IMR-90 (cell line): Measurements from ENCODE around the gene H2AZ1. TPM values are rescaled to one million over a fixed set of nuclear protein-coding genes. Genes with fewer than 3 reads are reported as not detected.

Experiments used
- ATAC-seq: fragments of 200-7000 bp; cut with Tn5 transposase; 2 replicates; pipeline ENCODE4 v1.9.1; 2020; ENCODE audit warnings: low read depth, mild to moderate bottlenecking, moderate library complexity
- BruUV-seq: library from RNA; stranded (reverse); fragments of 400-500 nt; replicated peaks from 2 replicates; lab custom pipeline; 2021; lab: Mats Ljungman, UMichigan
- CTCF ChIA-PET: fragments of 300-600 bp; formaldehyde crosslinking; extraction: SDS; loops from one replicate; lab custom pipeline; 2021; ENCODE audit warnings: antibody characterized with exemption; lab: Yijun Ruan, JAX
- POLR2A ChIA-PET: fragments of 300-600 bp; sonication (Branson Sonifier 250); formaldehyde crosslinking; loops from one replicate; lab custom pipeline; 2022; ENCODE audit warnings: antibody characterized with exemption; ENCODE audit not compliant: unreplicated experiment; lab: Charles Lee
- DNase-seq: peaks from one replicate; pipeline ENCODE4 v3.0.0; 2013
- H2AFZ ChIP-seq: replicated peaks from 2 replicates; pipeline ENCODE3; 2013; ENCODE audit warnings: low read length, mild to moderate bottlenecking; ENCODE audit not compliant: poor library complexity
- H2AK5ac ChIP-seq: 2 replicates; pipeline ENCODE4 v1.6.1; 2013; ENCODE audit warnings: low read depth, low read length, inconsistent platforms
- H2AK9ac ChIP-seq: replicated peaks from 2 replicates; pipeline ENCODE3; 2013; ENCODE audit warnings: mild to moderate bottlenecking, low read depth, low read length, moderate library complexity; ENCODE audit not compliant: poor library complexity
- H2BK120ac ChIP-seq: 2 replicates; pipeline ENCODE4 v1.6.1; 2013; ENCODE audit warnings: low read depth, low read length, inconsistent platforms
- H2BK15ac ChIP-seq: 3 replicates; pipeline ENCODE4 v1.6.1; 2013; ENCODE audit warnings: low read depth, low read length, inconsistent platforms
- H2BK20ac ChIP-seq: 2 replicates; pipeline ENCODE4 v1.6.1; 2013; ENCODE audit warnings: low read depth, mild to moderate bottlenecking, inconsistent platforms, low read length, moderate library complexity
- H2BK5ac ChIP-seq: 2 replicates; pipeline ENCODE4 v1.6.1; 2013; ENCODE audit warnings: mild to moderate bottlenecking, low read depth, low read length, inconsistent platforms; ENCODE audit not compliant: poor library complexity, severe bottlenecking
- H3K14ac ChIP-seq: replicated peaks from 2 replicates; pipeline ENCODE4 v1.6.1; 2013; ENCODE audit warnings: low read depth, low read length, inconsistent platforms
- H3K18ac ChIP-seq: 2 replicates; pipeline ENCODE4 v1.6.1; 2013; ENCODE audit warnings: low read depth, low read length, control low read depth
- H3K23ac ChIP-seq: 2 replicates; pipeline ENCODE4 v1.6.1; 2013; ENCODE audit warnings: low read depth, low read length, inconsistent platforms
- H3K27ac ChIP-seq: 2 replicates; pipeline ENCODE4 v1.5.1; 2013; ENCODE audit warnings: mild to moderate bottlenecking, control low read depth, low read length; ENCODE audit not compliant: insufficient read depth
- H3K27me3 ChIP-seq: 2 replicates; pipeline ENCODE4 v1.6.1; 2013; ENCODE audit warnings: low read length; ENCODE audit not compliant: control insufficient read depth, insufficient read depth
- H3K36me3 ChIP-seq: 2 replicates; pipeline ENCODE4 v1.6.1; 2013; ENCODE audit warnings: low read length, mixed read lengths; ENCODE audit not compliant: control insufficient read depth, insufficient read depth
- H3K4ac ChIP-seq: 2 replicates; pipeline ENCODE4 v1.6.1; 2013; ENCODE audit warnings: low read depth, low read length, inconsistent platforms
- H3K4me1 ChIP-seq: 2 replicates; pipeline ENCODE4 v1.6.1; 2013; ENCODE audit warnings: low read length, mixed read lengths; ENCODE audit not compliant: control insufficient read depth, insufficient read depth
- H3K4me2 ChIP-seq: 2 replicates; pipeline ENCODE4 v1.6.1; 2013; ENCODE audit warnings: low read depth, mild to moderate bottlenecking, control low read depth, low read length, moderate library complexity
- H3K4me3 ChIP-seq: 2 replicates; pipeline ENCODE4 v1.5.1; 2013; ENCODE audit warnings: low read depth, mild to moderate bottlenecking, control low read depth, low read length, moderate library complexity; ENCODE audit not compliant: insufficient read depth
- H3K56ac ChIP-seq: 2 replicates; pipeline ENCODE4 v1.6.1; 2013; ENCODE audit warnings: low read length, inconsistent platforms; ENCODE audit not compliant: insufficient read depth; ENCODE audit errors: extremely low read depth
- H3K79me1 ChIP-seq, 2 experiments: 2 replicates each; pipeline ENCODE4 v1.6.1; 2013; ENCODE audit warnings: low read length in 2 of 2, inconsistent platforms in 1 of 2, low read depth in 1 of 2
- H3K9ac ChIP-seq: 2 replicates; pipeline ENCODE4 v1.6.1; 2013; ENCODE audit warnings: low read depth, low read length, control low read depth
- H3K9me1 ChIP-seq: 2 replicates; pipeline ENCODE4 v1.6.1; 2013; ENCODE audit warnings: low read length, inconsistent platforms; ENCODE audit not compliant: insufficient read depth
- H3K9me3 ChIP-seq: 2 replicates; pipeline ENCODE4 v1.6.1; 2013; ENCODE audit warnings: low read length; ENCODE audit not compliant: control insufficient read depth, insufficient read depth
- H4K20me1 ChIP-seq: 2 replicates; pipeline ENCODE4 v1.6.1; 2013; ENCODE audit warnings: low read length, inconsistent platforms; ENCODE audit not compliant: insufficient read depth
- H4K5ac ChIP-seq: 2 replicates; pipeline ENCODE4 v1.6.1; 2013; ENCODE audit warnings: mild to moderate bottlenecking, low read depth, low read length, control low read depth
- H4K8ac ChIP-seq, 2 experiments: 2 replicates each; pipeline ENCODE4 v1.6.1; 2013; ENCODE audit warnings: low read depth in 2 of 2, low read length in 2 of 2, control low read depth in 1 of 2, inconsistent platforms in 1 of 2
- H4K91ac ChIP-seq: 2 replicates; pipeline ENCODE4 v1.6.1; 2013; ENCODE audit warnings: low read depth, low read length, inconsistent platforms; ENCODE audit not compliant: insufficient read depth
- CEBPB ChIP-seq: IDR thresholded peaks from 2 replicates; pipeline ENCODE4 v1.6.1; 2012; ENCODE audit warnings: low read depth, low read length, improper control_type of control experiment
- CHD1 ChIP-seq: IDR thresholded peaks from 2 replicates; pipeline ENCODE4 v1.6.1; 2012; ENCODE audit warnings: low read depth, low read length, improper control_type of control experiment
- CTCF ChIP-seq: conservative IDR thresholded peaks from 2 replicates; pipeline ENCODE4 v1.5.1; 2012; ENCODE audit warnings: mild to moderate bottlenecking, low read depth, low read length, improper control_type of control experiment
- USF2 ChIP-seq: fragments of 150-350 bp; IDR thresholded peaks from 2 replicates; pipeline ENCODE4 v1.6.1; 2017; ENCODE audit warnings: mild to moderate bottlenecking, antibody characterized with exemption, low read length, low read depth
- WGBS, 2 experiments: methylation state at CpG; one replicate each; pipeline versions ENCODE4 v1.1.5 to v1.1.7; 2013; ENCODE audit warnings: missing lambda C conversion rate in 2 of 2; ENCODE audit not compliant: insufficient read length in 1 of 2; ENCODE audit errors: extremely low coverage in 2 of 2; 5-methylcytosine and 5-hydroxymethylcytosine counted together
- dilution Hi-C: fragments of 300-500 bp; cut with HindIII; formaldehyde crosslinking; loops from one replicate; pipeline ENCODE4 v1.14.3; 2018; ENCODE audit warnings: low sequenced_read_pairs; ENCODE audit not compliant: unreplicated experiment
- in situ Hi-C: fragments of 300-500 bp; cut with MboI; formaldehyde crosslinking; loops from 3 replicates; pipeline ENCODE4 v1.14.3; 2019; ENCODE audit warnings: low sequenced_read_pairs, inconsistent platforms, mixed read lengths
- intact Hi-C: fragments of 100-400 bp; cut with micrococcal nuclease; formaldehyde crosslinking; loops from 2 replicates; pipeline ENCODE4 v1.10.0; 2022
- polyA plus RNA-seq, 3 experiments: library from polyadenylated mRNA; depleted of rRNA; stranded (reverse); fragments of >200 nt; gene quantifications; 2 replicates each; pipeline ENCODE4 v1.2.3, GENCODE V29; 2012; ENCODE audit warnings: low replicate concordance in 1 of 3
- total RNA-seq: library from RNA; depleted of rRNA; stranded (reverse); fragments of >200 nt; gene quantifications from 2 replicates; pipeline ENCODE4 v1.2.3, GENCODE V29; 2012

The H2AZ1 gene
- total and polyA plus RNA-seq, 2 of the 4 experiments (the other 2 are of a cell fraction): 456 to 1,129 TPM

- WGBS, 2 experiments: no CpG with 5 or more reads among the region's 25 CpGs
- POLR2A ChIA-PET: interaction anchor here (0.7 kb wide), 1 partner anchor 52 kb away, joined by 3 read pairs; no protein-coding TSS in a partner anchor
- H2BK15ac ChIP-seq: no peak overlapping the region
- H3K18ac ChIP-seq: peak overlapping the region; percentile 27
- BruUV-seq: no TSS peak
- peak overlapping the region; percentile 83 for H3K27ac ChIP-seq
- H3K79me1 ChIP-seq: peaks cover 7 to 32% of the 10 kb centered on the region in 2 experiments
- H3K9me3 ChIP-seq: no peaks in the 10 kb centered on the region
- H2AK9ac ChIP-seq: peak overlapping the region; percentile 83
- peak overlapping the region; percentile 59 for H4K91ac ChIP-seq
- H3K23ac ChIP-seq: peak overlapping the region; percentile 98
- H2BK5ac ChIP-seq: peak overlapping the region; percentile 66
- H3K14ac ChIP-seq: peak overlapping the region; percentile 81
- CTCF ChIA-PET: interaction anchor here (0.6 to 0.7 kb wide), 3 partner anchors 63 to 952 kb away, joined by 3 read pairs; no protein-coding TSS in a partner anchor
- peak; percentile 21 for DNase-seq
- no peak for TF ChIP-seq CTCF
- no peak for TF ChIP-seq CEBPB
- no peak for TF ChIP-seq USF2
- TF ChIP-seq CHD1: no peak
- peak overlapping the region; percentile 70 to 92; a peak in 3 of 4 replicates for H4K8ac ChIP-seq
- dilution Hi-C loops (no loop called here), in situ Hi-C loops (loop anchor here (10.0 kb wide), 1 partner anchor 381 kb away; the partner anchor contains the start of gene TRMT10A), intact Hi-C loops (loop anchor here (5.0 kb wide), 3 partner anchors 114 to 189 kb away; no protein-coding TSS in a partner anchor)
- H3K56ac ChIP-seq: peak overlapping the region; percentile 76
- no peak overlapping the region for H2BK120ac ChIP-seq
- H3K36me3 ChIP-seq: peaks cover 4% of the 10 kb centered on the region; the same call in 1 of the 2 replicates
- peak; percentile 6 for ATAC-seq
- H4K5ac ChIP-seq: peak overlapping the region; percentile 80; the same call in 1 of the 2 replicates
- H4K20me1 ChIP-seq: peaks cover 22% of the 10 kb centered on the region
- H2BK20ac ChIP-seq: 0 out of 2 replicates have a peak overlapping the region, but pooled peaks have one; percentile 13
- peak overlapping the region; percentile 57; the same call in 1 of the 2 replicates for H2AK5ac ChIP-seq
- peak overlapping the region; percentile 100 for H3K4me3 ChIP-seq
- no peaks in the 10 kb centered on the region for H3K27me3 ChIP-seq
- peak overlapping the region; percentile 89 for H3K4ac ChIP-seq
- no peaks in the 10 kb centered on the region for H3K9me1 ChIP-seq
- peaks cover 4% of the 10 kb centered on the region; the same call in 1 of the 2 replicates for H3K4me1 ChIP-seq
- H3K4me2 ChIP-seq: peak overlapping the region; percentile 99
- peak overlapping the region; percentile 95 for H2AFZ ChIP-seq
- H3K9ac ChIP-seq: peak overlapping the region; percentile 100
Observed at GRCh38 chr4:99945718-99946355, 4.2 kb downstream of the H2AZ1 start.
